ENCODE data around the gene S100A13. TPM values are rescaled to one million over a fixed set of nuclear protein-coding genes. Genes with fewer than 3 reads are reported as not detected.
A peak's percentile ranks its signal among the peaks of the same experiment; 100 is the strongest.

Gene S100A13
- total and polyA plus RNA-seq, 10 of the 15 experiments (the other 5 are each of a cell fraction or from before 2014, with no cell fraction given), result 5.7 to 30.9 (median 9.1) TPM

GRCh38 chr1:153658400-153659174, 31.3 kb upstream of the S100A13 start, which contains the start of gene SNAPIN (continued):
- peak; percentile 82 for TF ChIP-seq POLR2AphosphoS5 (IDR thresholded peaks at IDR 0.05; ENCODE audit: low read length)
- TF ChIP-seq KDM1A (IDR thresholded peaks at IDR 0.05; ENCODE audit: borderline replicate concordance), result no peak
- TF ChIP-seq RELA (IDR thresholded peaks at IDR 0.05; ENCODE audit: borderline replicate concordance, partially characterized antibody), result peak; percentile 64
- TF ChIP-seq MXI1 (IDR thresholded peaks at IDR 0.05; ENCODE audit: low read depth, low read length), result peak; percentile 49; the same call in 1 of the 2 replicates
- TF ChIP-seq TBL1XR1 (IDR thresholded peaks at IDR 0.05; ENCODE audit: low read depth, low read length), result no peak
- TF ChIP-seq MTA2 (IDR thresholded peaks at IDR 0.05; ENCODE audit: low read depth), result 0 out of 2 replicates have a peak, but pooled peaks have one; percentile 5
- 0 out of 2 replicates have a peak, but pooled peaks have one; percentile 54 for TF ChIP-seq RBBP5 (conservative IDR thresholded peaks at IDR 0.05)
- 0 out of 2 replicates have a peak, but pooled peaks have one; percentile 65 for TF ChIP-seq MLLT1 (IDR thresholded peaks at IDR 0.05)
- TF ChIP-seq, protein P1, sequence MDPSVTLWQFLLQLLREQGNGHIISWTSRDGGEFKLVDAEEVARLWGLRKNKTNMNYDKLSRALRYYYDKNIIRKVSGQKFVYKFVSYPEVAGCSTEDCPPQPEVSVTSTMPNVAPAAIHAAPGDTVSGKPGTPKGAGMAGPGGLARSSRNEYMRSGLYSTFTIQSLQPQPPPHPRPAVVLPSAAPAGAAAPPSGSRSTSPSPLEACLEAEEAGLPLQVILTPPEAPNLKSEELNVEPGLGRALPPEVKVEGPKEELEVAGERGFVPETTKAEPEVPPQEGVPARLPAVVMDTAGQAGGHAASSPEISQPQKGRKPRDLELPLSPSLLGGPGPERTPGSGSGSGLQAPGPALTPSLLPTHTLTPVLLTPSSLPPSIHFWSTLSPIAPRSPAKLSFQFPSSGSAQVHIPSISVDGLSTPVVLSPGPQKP (IDR thresholded peaks at IDR 0.05; ENCODE audit: low read depth, low read length), result peak; percentile 60; the same call in 1 of the 2 replicates
- TF ChIP-seq SUPT20H (IDR thresholded peaks at IDR 0.05; ENCODE audit: borderline replicate concordance, control insufficient read depth, low read depth, low read length), result no peak
- TF ChIP-seq DPF2 (IDR thresholded peaks at IDR 0.05), result 0 out of 2 replicates have a peak, but pooled peaks have one; percentile 16
- peak; percentile 99 for TF ChIP-seq ASH2L (IDR thresholded peaks at IDR 0.05; ENCODE audit: borderline replicate concordance, low read depth)
- 0 out of 2 replicates have a peak, but pooled peaks have one; percentile 24 for TF ChIP-seq LARP7 (IDR thresholded peaks at IDR 0.05)
- peak; percentile 59; the same call in 1 of the 2 replicates for TF ChIP-seq ZBTB40 (IDR thresholded peaks at IDR 0.05; ENCODE audit: borderline replicate concordance)
- TF ChIP-seq SMARCA5 (IDR thresholded peaks at IDR 0.05), result no peak
- TF ChIP-seq CREB1 (IDR thresholded peaks at IDR 0.05; ENCODE audit: low read depth), result peak; percentile 86
- peak; percentile 45; the same call in 2 of the 3 replicates for TF ChIP-seq POU2F2 (IDR thresholded peaks at IDR 0.05; ENCODE audit: borderline replicate concordance, low read depth, low read length)
- no peak for TF ChIP-seq JUND (IDR thresholded peaks at IDR 0.05; ENCODE audit: low read depth, low read length)
- TF ChIP-seq PML (IDR thresholded peaks at IDR 0.05; ENCODE audit: low read length), result peak; percentile 89
- TF ChIP-seq SP1 (IDR thresholded peaks at IDR 0.05; ENCODE audit: low read depth, low read length), result peak; percentile 68
- TF ChIP-seq HCFC1 (IDR thresholded peaks at IDR 0.05; ENCODE audit: low read length), result peak; percentile 87
- TF ChIP-seq NKRF (conservative IDR thresholded peaks at IDR 0.05), result peak; percentile 71; the same call in 1 of the 2 replicates
- TF ChIP-seq IKZF1 (conservative IDR thresholded peaks at IDR 0.05), result peak; percentile 79
